Amygdala (tissue), 56 donors: ENCODE data around the gene RFX2.

Source experiments
- DNase-seq, 56 donors: peaks; one replicate each; lab custom pipeline; 2025; lab: John Stamatoyannopoulos, UW

The RFX2 gene

GRCh38 chr19:6110360-6110977 lies at the start of gene RFX2:
Gene RFX2 (minus strand): TSS chr19:6110500. CDS start chr19:6047496, 63,004 bp downstream.
- DNase-seq = peak in 55 of 56 donors; percentile 59 to 99 (median 96)

DNA sequence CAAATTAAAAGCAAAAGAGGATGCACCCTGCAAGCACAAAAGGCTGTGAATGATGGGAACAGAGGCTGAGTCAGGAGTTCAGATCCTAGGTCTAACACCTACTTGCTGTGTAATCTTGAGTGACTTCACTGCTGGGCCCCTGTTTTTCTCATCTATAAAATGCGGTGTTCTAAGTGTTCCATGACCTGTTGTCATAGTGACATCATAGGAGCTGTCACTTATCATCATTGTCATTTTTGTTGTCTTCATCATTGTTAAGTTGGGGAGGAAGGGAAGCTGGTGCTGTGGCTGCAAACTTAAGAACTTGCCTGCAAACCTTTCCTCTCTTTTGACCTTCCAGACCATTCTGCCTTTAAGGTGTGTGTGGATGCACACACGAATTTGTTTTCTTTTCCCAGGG lies 45.7 kb upstream of the RFX2 start:
- DNase-seq = no peak

DNA sequence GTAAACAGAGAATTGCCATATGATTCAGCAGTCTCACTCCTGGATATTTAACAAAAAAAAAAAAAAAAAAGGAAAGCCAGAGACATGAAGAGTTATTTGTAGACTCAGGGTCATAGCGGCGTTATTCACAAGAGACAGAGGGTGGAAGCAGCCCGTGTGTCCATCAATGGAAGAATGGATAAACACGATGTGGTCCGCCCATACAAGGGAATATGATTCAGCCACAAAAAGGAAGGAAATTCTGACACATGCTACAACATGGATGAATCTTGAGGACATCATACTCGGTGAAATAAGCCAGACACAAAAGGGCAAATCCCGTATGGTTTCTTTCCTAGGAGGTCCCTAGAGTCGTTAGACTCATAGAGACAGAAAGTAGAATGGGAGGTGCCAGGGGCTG lies 40.0 kb upstream of the RFX2 start:
- no peak for DNase-seq

- no peak for DNase-seq
Measured at GRCh38 chr19:6141217-6141616, 30.9 kb upstream of the RFX2 start.

DNA sequence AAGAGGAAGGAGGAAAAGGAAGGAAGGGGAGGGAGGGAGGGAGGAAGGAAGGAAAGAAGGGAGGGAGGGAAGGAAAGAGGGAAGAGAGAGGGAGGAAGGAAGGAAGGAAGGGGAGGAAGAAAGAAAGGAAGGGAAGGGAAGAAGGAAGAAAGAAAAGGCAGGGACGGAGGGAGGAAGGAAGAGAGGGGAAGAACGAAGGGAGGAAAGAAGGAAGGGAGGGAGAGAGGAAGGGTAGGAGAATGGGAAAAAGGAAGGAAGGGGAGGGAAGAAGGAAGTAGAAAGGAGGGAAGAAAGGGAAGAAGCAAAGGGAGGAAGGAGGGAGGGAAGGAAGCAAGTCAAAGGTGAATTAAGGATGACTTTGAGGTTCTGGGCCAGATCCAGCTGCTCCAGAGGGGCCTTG lies 28.2 kb upstream of the RFX2 start:
- no peak for DNase-seq

GRCh38 chr19:6138066-6138465 lies 27.8 kb upstream of the RFX2 start:
- no peak for DNase-seq

DNA sequence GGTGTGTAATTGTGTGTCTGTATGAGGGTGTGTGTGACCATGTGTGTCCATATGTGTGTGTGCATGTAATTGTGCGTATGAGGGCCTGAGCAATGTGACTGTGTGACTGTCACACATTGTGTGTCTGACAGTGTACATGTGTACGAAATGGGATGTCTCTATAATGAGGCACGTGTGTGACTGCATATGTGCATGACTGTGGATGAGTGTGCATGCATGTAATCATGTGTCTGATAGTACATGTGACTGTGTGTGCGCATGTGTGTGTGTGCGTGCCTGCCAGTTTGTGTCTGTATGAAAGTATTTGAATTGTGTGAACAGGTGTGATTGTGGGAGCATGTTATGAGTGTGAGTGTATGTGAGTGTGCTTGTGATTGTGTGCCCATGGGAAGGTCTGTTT lies 22.9 kb upstream of the RFX2 start:
- no peak for DNase-seq

GRCh38 chr19:6132482-6132881 lies 22.2 kb upstream of the RFX2 start:
- no peak for DNase-seq

GRCh38 chr19:6127716-6128335 lies 17.5 kb upstream of the RFX2 start:
- DNase-seq = no peak

GRCh38 chr19:6126335-6126974 lies 16.2 kb upstream of the RFX2 start:
- no peak for DNase-seq

GRCh38 chr19:6125571-6125989 lies 15.3 kb upstream of the RFX2 start:
- DNase-seq = peak in 15 of 56 donors; percentile 0 to 49 (median 6)

GRCh38 chr19:6119031-6119430 lies 8.7 kb upstream of the RFX2 start:
- DNase-seq = no peak

DNA sequence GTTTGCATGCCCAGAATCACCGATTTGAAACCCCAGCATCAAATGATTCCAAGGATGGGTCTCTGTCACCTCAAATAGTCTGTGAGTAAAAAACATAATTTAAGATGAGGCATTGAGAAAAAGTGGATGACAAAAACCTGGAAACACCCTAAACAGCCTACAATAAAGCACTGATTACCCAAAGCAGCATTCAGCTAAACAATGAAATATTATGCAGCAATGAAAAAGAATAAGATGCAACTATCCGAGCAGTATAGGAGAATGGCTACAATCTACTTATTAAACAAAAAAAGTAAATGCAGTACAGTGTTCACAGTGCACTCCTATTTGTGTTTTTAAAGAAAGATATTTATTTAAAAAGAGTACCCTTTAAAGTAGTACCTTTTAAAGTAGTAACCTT lies 7.7 kb upstream of the RFX2 start:
- no peak for DNase-seq

DNA sequence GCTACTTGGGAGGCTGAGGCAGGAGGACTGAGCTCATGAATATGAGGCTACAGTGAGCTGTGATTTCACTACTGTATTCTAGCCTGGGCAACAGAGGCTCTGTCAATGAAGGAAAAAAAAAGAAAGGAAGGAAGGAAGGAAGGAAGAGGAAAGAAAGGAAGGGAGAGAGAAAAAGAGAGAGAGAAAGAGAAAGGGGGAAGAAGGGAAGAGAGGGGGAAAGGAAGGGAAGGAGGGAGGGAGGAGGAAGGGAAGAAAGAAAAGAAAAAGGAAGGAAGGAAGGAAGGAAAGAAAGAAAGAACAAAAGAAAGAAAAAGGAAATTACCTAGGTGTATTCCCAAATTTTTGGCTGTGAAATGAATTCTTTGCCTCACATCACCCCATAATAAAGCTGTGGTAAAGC lies 7.2 kb upstream of the RFX2 start:
- no peak for DNase-seq

DNA sequence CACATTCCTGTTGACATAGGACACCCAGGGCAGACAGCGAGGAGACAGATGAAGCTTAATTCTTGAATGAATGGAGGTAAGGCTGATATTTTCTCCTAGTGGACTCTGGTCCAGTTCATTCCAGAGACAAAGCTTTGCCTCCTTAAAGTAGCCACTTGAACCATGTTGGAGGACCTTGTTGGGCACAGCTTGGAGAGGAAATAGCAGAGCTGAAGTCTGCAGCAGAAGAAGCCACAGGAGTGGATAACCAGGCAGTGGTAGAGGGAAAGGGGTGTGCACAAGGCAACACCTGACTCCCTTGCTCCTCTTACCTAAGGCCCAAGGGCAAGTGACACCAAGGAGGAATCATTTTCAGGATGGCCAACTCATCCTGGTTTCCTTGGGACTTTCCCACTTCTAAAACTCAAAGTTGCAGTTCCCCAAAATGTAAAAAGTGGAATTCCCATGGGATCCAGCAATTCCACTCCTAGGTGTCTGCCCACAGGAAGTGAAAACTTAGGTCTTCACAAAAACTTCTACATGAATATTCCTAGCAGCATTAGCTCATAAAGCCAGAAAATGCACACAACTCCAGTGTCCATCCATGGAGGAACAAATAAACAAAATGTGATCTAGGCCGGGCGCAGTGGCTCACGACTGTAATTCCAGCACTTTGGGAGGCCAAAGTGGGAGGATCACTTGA lies 6.6 kb upstream of the RFX2 start:
- no peak for DNase-seq

- DNase-seq = no peak
Measured at GRCh38 chr19:6115992-6116391, 5.7 kb upstream of the RFX2 start.

DNA sequence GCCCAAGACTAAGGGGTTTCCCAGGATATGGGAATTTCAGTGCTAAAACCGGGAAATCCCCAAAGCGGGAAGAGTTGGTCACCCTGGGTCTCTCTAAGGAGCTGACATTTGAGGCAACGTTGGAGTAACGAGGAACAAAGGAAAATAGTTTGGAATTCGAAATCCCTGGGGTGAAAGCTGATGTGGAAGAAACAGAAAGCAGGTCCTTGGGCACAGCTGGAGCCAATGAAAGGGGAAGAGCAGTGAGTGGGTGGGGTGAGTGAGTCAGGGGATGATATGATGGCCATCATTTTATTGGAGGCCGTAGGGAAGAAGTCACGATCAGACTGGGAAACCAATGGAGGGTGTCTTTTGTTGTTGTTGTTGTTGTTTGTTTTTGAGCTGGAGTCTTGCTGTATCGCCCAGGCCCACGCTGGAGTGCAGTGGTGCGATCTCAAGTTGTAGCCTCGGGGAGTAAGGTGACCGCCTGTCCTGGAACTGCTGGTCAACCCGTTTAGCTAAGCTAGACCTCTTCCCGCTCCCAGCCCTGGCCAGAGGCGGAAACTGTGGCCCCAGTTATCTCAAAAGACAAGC lies 3.4 kb upstream of the RFX2 start:
- no peak for DNase-seq

DNA sequence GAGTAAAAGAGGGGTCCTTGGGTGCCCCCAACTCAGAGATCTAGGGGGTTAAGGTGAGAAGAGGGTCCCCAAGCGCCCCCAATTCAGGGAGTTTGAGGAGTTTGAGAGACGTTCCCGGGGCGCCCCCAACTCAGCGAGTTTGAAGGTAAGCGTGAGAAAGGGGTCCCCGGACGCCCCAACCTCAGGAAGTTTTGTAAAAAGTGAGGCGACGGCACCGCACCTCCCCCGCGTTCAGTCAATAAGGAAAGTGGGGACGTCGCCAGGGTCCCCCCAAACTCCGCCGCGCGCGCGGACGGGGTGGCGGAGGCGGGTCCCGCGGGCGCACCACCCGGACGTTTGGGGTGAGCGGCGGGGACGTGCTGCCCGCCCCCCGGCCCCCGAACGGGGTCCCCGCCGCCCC lies 353 bp downstream of the RFX2 start:
- DNase-seq = no peak

GRCh38 chr19:6108721-6109633 lies 1.3 kb downstream of the RFX2 start:
- peak in 20 of 56 donors; percentile 7 to 43 (median 24) for DNase-seq
